GM19239 (cell line): ENCODE data around the gene CAMTA1.
"Not testable (repeated sequence)": the region's sequence is repeated elsewhere in the genome, so short reads cannot be mapped to it uniquely, and the experiment has no call there.

Experiments used
- DNase-seq: peaks from one replicate; pipeline ENCODE4 v3.0.0; 2011; ENCODE audit warnings: low spot score; ENCODE audit not compliant: insufficient read length
- FAIRE-seq: peaks from 2 replicates; lab custom pipeline; 2011; peaks lifted over from hg19 to GRCh38; lab: Jason Lieb, UNC

Gene CAMTA1

GRCh38 chr1:6842301-6842700 is 57.0 kb downstream of the CAMTA1 start:
- FAIRE-seq (no peak), DNase-seq (no peak)

GRCh38 chr1:6845786-6846185 is 60.5 kb downstream of the CAMTA1 start:
- FAIRE-seq, DNase-seq: not testable (repeated sequence)

DNA sequence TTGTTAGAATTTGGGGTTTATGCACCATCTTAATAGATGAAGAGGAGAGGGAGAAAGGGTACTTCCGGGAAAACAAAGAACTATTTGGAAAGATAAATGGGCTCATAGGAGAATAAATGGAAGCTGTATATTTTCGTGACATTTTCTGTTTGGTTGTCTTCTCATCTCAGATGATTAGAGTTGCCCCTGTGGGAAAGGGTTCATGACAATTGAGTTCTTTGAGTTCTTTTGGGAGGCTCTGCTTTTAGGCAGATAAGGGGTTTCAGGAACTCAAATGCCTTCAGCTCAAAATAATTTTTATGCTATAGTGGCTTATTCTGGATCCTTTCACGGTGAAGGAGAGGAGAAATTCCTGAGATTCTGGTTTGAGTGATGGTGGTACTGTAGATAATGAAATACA is 63.6 kb downstream of the CAMTA1 start:
- no peak for FAIRE-seq
- no peak for DNase-seq

- FAIRE-seq: no peak
- DNase-seq: no peak
Observed at GRCh38 chr1:6850537-6850936, 65.3 kb downstream of the CAMTA1 start.

GRCh38 chr1:6852136-6852890 is 67.1 kb downstream of the CAMTA1 start:
- DNase-seq: no peak
- FAIRE-seq: no peak

DNA sequence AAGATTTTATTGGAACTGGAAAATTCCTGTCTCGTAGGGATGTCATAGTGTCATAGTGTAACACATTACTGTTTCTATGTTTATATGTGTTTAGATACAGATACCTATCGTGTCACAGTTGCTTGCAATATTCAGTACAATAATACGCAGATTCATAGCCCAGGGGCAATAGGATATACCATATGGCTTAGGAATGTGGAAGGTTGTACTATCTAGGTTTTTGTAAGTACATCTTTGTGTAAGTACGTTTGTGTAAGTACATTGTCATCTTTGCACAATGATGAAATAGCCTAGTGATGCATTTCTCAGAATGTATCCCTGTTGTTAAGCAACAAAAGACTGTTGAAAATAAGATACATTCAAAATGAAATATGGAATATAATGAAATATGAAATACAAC is 68.9 kb downstream of the CAMTA1 start:
- DNase-seq: no peak
- FAIRE-seq: no peak

DNA sequence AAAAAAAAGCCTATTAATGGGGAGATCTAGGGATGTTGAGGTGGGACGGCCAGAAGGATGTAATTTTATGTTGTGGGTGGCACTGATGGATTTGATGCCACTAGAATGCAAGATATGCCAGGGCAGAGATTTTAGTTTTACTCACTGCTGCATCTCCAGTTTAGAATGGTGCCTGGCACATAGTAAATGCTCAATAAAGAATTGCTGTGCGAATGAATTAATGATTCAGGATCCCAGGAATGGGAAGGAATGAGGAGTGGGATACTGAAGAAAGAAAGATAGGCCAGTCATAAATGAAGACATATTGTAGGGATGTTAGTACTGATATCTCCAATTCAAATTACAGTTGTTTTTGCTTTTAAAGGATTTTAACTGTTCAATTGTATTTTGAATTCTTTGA is 72.6 kb downstream of the CAMTA1 start:
- DNase-seq (no peak), FAIRE-seq (no peak)

GRCh38 chr1:6858596-6858995 is 73.3 kb downstream of the CAMTA1 start:
- FAIRE-seq (no peak), DNase-seq (no peak)

DNA sequence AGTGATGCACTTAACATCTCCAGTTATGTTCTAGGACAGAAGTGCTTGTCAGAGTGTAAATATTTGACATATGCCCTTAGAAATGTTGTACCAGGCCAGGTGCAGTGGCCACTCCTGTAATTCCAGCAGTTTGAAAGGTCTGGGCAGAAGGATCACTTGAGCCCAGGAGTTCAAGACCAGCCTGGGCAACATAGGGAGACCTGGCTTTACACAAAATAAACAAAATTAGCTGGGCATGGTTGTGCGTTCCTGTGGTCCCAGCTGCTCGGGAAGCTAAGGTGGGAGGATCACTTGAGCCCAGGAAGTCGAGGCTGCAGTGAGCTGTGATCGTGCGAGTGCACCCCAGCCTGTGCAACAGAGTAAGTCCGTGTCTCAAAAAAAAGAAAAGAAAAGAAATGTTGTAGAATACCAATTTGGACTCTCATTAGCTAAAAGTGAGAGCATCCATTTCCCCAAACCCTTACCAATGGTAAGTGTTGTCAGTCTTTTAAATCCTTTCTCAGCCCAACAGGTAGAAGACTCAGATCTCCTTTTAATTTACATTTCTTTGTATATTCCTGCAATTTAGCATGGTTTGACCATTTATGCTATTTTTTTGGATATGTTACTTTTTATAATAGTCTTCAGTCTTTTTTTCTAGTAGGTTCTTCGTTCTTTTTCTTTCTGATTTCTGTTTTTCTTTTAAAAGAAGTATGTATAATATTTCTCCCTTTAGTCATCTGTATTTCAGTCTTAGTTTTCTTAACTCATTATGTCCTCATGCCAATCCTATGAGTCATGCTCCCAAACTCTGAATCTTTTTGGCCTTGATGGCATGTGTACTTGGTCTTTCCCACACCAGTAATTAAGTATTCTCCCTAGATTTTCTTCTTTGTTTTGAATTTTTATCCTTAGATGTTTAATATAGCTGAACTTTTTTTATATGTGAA is 74.4 kb downstream of the CAMTA1 start:
- no peak for FAIRE-seq
- no peak for DNase-seq

- FAIRE-seq (no peak), DNase-seq (no peak)
Observed at GRCh38 chr1:6860401-6860800, 75.1 kb downstream of the CAMTA1 start.

GRCh38 chr1:6861075-6861724 is 75.9 kb downstream of the CAMTA1 start:
- DNase-seq (no peak), FAIRE-seq (no peak)

- FAIRE-seq (no peak), DNase-seq (no peak)
Observed at GRCh38 chr1:6862906-6863305, 77.7 kb downstream of the CAMTA1 start.

- DNase-seq (no peak), FAIRE-seq (no peak)
Observed at GRCh38 chr1:6864166-6864565, 78.9 kb downstream of the CAMTA1 start.

DNA sequence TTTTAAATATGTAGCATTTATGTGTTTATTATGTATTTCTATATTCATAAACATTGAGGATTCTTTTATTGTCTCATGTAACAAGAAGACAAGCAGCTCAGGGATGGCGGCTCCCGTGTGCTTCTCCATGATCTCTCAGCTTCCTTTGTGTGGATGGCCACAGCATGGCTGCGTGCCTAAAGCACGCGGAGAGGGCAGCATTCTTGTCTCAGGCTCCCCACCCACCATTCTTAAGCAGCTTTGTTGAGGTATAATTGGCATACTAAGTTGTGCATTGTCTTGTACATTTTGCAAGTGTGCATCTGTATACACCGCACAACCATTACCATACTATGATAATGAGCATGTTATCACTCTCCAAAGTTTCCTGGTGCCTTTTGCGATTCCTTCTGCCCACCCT is 81.6 kb downstream of the CAMTA1 start:
- no peak for DNase-seq
- no peak for FAIRE-seq

GRCh38 chr1:6867321-6867720 is 82.1 kb downstream of the CAMTA1 start:
- no peak for DNase-seq
- no peak for FAIRE-seq

- no peak for DNase-seq
- no peak for FAIRE-seq
Observed at GRCh38 chr1:6867729-6868659, 82.7 kb downstream of the CAMTA1 start.

DNA sequence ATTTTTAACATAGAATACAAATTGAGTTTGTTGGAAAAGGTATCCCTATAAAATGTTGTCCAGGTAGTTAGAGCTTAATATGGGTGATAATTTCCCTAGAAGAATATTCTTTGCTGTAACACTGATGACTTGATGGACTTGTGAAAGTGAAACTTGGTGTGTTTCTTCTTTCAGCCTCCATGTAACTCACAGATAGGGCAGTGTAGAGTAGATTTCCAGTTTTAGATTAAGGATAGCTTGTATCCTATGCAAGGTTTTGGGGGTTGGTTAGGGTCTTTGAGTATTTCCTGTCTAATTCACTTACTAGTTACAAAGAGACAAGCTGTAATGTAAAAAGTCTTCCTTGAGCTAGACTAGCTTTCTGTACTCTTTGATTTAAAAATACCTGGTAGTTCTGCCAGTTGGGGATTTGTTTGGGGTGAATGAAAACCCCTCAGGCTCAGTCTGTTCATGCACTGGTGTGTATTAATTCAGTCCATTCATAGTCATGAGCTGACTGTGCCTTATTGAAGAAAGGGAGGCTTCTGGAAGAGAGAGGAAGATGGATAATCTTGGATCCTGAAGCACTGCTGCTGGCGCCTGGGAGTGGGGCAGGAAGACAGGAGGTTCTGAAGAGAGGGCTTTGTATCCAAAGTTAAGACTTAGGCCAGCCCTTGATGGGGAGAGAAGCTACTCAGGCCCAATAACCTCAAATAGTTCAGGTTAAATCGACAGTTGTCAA is 83.6 kb downstream of the CAMTA1 start:
- peak; percentile 85 for FAIRE-seq
- DNase-seq: no peak

GRCh38 chr1:6869545-6869944 is 84.3 kb downstream of the CAMTA1 start:
- FAIRE-seq (no peak), DNase-seq (no peak)

DNA sequence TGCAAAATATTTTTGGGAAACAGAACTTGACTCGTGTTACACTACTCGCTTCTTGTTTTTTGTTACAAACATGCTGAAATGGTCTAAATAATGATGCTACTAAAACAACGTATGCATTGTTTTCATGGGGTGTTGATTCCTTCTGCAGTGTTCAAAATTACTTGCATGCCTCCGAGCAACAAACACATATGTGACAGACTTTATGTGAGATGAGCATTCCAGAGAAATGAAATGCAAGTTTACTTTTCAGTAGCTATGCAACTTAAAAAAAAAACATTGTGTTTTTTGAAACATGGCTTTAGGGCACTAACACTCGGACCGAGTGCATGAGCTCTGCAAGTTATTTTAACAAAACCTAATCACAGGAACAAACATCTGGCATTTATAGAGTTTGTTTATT is 84.8 kb downstream of the CAMTA1 start:
- DNase-seq (no peak), FAIRE-seq (no peak)
